Stimulated activated effector memory CD8-positive, alpha-beta T cell treated with anti-CD3 and anti-CD28 coated beads, Interleukin-12 subunit alpha, Interleukin-12 subunit beta, amount 100 ng/mL, for 72 hours (primary cell): ENCODE measurements around the gene GALNTL6.
"Not testable (repeated sequence)": the region's sequence is repeated elsewhere in the genome, so short reads cannot be mapped to it uniquely, and the experiment has no call there.

Source experiments
- ATAC-seq: fragments of 150-1000 bp; cut with Tn5 transposase; 2 replicates; pipeline ENCODE4 v1.10.0; 2021
- DNase-seq, 2 donors: peaks; one replicate each; pipeline ENCODE4 v3.0.0; 2021 to 2022; ENCODE audit warnings: low spot score in 2 of 2
- H3K27ac Mint-ChIP-seq: one replicate; pipeline ENCODE4 v1.8.0; 2022; ENCODE audit warnings: mild to moderate bottlenecking, mixed read lengths
- H3K36me3 Mint-ChIP-seq: one replicate; pipeline ENCODE4 v1.8.0; 2022; ENCODE audit warnings: mild to moderate bottlenecking, mixed read lengths
- H3K4me1 Mint-ChIP-seq: one replicate; pipeline ENCODE4 v1.8.0; 2022; ENCODE audit warnings: mixed read lengths
- H3K4me3 Mint-ChIP-seq: one replicate; pipeline ENCODE4 v1.8.0; 2022; ENCODE audit warnings: mild to moderate bottlenecking, mixed read lengths
- H3K9me3 Mint-ChIP-seq: one replicate; pipeline ENCODE4 v1.8.0; 2022; ENCODE audit warnings: mixed read lengths

The GALNTL6 gene

GRCh38 chr4:173037242-173037641 lies 1224.0 kb downstream of the GALNTL6 start:
- Mint-ChIP-seq H3K9me3 (no peaks in the 10 kb centered on the region), H3K27ac (no peak overlapping the region), H3K4me3 (no peak overlapping the region), H3K4me1 (no peaks in the 10 kb centered on the region), H3K36me3 (no peaks in the 10 kb centered on the region)
- ATAC-seq (no peak), DNase-seq (no peak)

DNA sequence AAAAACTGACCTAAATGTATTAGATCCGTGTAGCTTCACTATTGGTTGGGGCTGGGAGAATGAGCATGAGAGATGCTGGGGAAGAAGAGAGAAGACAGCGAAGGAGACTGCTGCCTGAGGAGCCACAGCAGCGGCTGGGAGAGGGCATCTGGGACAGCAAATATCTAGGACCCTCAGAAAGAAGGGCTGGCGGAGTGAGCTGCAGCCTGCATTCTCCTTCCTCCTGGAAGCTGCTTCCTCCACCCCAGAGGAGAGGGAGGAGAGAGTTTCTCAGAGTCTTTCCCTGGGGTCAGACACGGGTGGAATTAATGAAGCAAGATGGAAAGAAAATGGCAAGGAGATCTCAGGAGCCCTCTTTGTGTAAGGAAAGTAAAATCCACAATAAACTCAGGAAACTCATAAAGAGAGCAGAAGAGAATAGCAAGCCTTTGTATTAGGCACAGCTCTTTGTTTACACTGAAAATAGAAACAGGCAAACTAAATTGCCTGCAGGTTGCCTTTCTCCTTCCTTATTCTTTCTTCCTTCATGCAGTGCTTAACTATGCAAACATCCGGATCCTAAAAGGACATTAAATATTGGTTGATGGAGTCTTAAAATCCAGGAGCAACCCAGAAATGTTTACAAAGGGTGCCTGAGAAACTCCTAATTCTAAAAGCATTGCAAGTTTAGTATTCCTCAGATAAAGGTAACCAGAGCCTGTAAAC lies 1225.1 kb downstream of the GALNTL6 start:
- no peaks in the 10 kb centered on the region for H3K36me3 Mint-ChIP-seq

DNA sequence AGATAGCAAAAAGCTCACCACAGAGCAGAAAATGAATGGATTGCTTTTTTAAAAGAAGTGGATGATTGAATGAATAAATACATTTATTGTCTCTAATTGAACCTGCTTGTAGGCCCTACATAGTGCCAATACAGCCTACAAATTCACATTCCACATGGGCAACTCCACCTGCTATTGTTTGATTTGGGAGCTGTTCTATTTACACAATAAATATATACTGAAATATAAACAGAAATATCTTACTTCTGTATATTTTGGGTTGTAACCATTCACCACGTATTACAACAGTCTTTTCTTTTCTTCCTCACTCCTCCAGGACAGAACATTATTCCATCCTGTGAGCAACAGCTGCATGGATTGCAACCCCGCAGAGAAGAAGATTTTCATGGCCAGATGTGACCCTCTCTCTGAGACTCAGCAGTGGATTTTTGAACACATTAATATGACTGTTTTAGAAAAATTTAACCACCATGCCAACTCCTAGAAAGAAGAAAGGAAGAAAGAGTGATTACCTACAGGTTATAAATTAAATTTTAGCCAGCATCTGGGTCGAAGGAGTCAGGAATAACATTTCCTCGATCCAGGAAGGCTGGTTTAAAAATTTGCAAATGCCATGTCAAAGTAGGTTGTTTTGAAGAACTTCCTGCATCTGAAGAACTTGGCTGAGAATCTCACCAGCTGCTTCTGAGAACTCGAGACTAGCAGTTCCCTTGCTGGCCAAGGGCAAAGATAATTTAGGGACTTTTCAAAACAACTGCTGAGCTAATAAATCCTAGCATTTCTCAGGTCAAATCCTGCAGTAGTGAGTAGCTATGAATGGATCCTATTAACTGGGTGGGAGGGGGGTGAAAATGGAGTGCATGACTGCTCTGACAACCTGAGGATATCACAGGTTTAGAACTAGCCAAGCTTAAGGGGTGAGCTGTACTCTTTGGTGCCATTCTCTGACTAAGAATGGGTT lies 1226.7 kb downstream of the GALNTL6 start:
- Mint-ChIP-seq H3K36me3 (no peaks in the 10 kb centered on the region), H3K4me1 (no peaks in the 10 kb centered on the region), H3K9me3 (no peaks in the 10 kb centered on the region), H3K27ac (no peak overlapping the region), H3K4me3 (no peak overlapping the region)
- ATAC-seq (no peak), DNase-seq (no peak)

More for the DNA sequence above, 1225.1 kb downstream of the GALNTL6 start:
- Mint-ChIP-seq H3K27ac (no peak overlapping the region), H3K4me3 (no peak overlapping the region), H3K4me1 (no peaks in the 10 kb centered on the region), H3K9me3 (no peaks in the 10 kb centered on the region)
- DNase-seq, result no peak
- no peak for ATAC-seq

- no peaks in the 10 kb centered on the region for H3K9me3 Mint-ChIP-seq
- no peaks in the 10 kb centered on the region for H3K4me1 Mint-ChIP-seq
- H3K4me3 Mint-ChIP-seq, result no peak overlapping the region
- H3K36me3 Mint-ChIP-seq, result no peaks in the 10 kb centered on the region
- no peak for ATAC-seq
- DNase-seq, result no peak
- H3K27ac Mint-ChIP-seq, result no peak overlapping the region
Observed at GRCh38 chr4:173041482-173041881, 1228.3 kb downstream of the GALNTL6 start.

DNA sequence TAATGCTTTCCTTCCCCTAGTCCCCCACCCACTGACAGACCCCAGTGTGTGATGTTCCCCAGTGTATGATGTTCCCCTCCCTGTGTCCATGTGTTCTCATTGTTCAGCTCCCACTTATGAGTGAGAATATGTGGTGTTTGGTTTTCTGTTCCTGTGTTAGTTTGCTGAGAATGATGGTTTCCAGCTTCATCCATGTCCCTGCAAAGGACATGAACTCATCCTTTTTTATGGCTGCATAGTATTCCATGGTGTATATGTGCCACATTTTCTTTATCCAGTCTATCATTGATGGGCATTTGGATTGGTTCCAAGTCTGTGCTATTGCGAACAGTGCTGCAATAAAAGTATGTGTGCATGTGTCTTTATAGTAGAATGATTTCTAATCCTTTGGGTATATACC lies 1228.9 kb downstream of the GALNTL6 start:
- H3K27ac Mint-ChIP-seq, H3K4me3 Mint-ChIP-seq, H3K9me3 Mint-ChIP-seq, DNase-seq, H3K4me1 Mint-ChIP-seq, H3K36me3 Mint-ChIP-seq, ATAC-seq: not testable (repeated sequence)

GRCh38 chr4:173044340-173044739 lies 1231.1 kb downstream of the GALNTL6 start:
- Mint-ChIP-seq H3K27ac (no peak overlapping the region), H3K4me1 (no peaks in the 10 kb centered on the region), H3K36me3 (no peaks in the 10 kb centered on the region)

DNA sequence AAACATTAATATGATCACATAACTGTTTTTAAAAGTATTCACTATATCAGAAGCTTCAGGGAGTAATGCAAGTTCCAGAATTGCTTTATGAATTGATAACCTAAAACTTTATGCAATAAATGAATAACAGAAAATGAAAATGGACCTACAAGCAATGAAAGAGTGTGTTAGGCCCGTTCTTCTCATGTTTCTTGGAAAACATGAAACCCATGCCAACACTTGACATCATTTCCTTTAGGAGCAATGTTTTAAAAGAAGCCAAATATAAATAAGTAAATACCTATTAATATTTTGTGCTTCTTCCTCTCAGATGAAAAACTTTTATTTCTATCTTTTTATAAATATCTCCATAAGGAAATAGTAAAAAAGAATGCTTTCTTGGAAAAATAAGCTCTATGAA lies 1232.4 kb downstream of the GALNTL6 start:
- Mint-ChIP-seq H3K27ac (no peak overlapping the region), H3K4me3 (no peak overlapping the region), H3K4me1 (no peaks in the 10 kb centered on the region), H3K9me3 (no peaks in the 10 kb centered on the region), H3K36me3 (no peaks in the 10 kb centered on the region)
- ATAC-seq, result no peak
- DNase-seq, result no peak

More at GRCh38 chr4:173044340-173044739, 1231.1 kb downstream of the GALNTL6 start:
- no peak for ATAC-seq
- DNase-seq, result no peak
- H3K9me3 Mint-ChIP-seq, result no peaks in the 10 kb centered on the region
- H3K4me3 Mint-ChIP-seq, result no peak overlapping the region

- Mint-ChIP-seq H3K9me3 (no peaks in the 10 kb centered on the region), H3K4me1 (no peaks in the 10 kb centered on the region), H3K36me3 (no peaks in the 10 kb centered on the region), H3K27ac (no peak overlapping the region), H3K4me3 (no peak overlapping the region)
- ATAC-seq, result no peak
- no peak for DNase-seq
Observed at GRCh38 chr4:173046144-173046543, 1232.9 kb downstream of the GALNTL6 start.

DNA sequence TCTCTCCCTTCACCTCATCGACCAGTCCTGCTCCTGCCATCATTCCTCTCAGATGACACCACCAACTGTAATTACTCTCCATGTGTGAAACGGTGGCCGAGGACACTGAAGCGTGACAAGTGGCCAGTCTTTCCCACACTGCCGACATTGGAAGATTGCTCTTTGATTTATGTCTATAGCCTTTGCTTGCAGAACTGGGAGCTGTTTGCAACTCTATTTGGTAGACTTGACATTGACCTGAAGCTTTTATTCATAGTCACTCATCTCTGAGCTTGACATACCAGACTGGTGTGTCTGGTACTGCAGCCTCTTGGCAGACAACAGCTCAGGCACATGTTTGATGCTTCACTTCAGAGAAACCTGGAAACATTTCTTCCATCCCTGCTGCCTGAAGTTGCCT lies 1233.6 kb downstream of the GALNTL6 start:
- Mint-ChIP-seq H3K4me1 (no peaks in the 10 kb centered on the region), H3K36me3 (no peaks in the 10 kb centered on the region), H3K9me3 (no peaks in the 10 kb centered on the region), H3K4me3 (no peak overlapping the region), H3K27ac (no peak overlapping the region)
- DNase-seq (no peak), ATAC-seq (no peak)

DNA sequence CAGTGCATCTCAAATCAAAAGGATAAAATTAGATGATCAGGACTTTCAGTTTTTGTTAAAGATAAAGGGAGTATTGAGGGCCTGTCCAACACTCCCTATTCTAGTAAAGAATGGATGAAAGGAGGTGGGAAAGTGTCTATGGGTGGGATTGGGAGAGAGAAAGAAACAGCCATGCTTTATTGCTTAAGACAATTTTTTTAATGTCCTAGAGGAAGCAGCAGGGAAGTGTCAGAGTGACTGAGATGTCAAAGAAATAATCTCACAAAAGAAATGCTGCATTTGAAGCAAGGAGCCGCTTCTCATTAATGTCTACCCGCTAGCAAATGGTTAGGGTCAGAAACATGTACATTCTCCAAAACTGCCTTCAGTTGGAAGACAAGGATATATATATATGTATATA lies 1238.0 kb downstream of the GALNTL6 start:
- Mint-ChIP-seq H3K9me3 (no peaks in the 10 kb centered on the region), H3K27ac (no peak overlapping the region), H3K36me3 (no peaks in the 10 kb centered on the region), H3K4me3 (no peak overlapping the region), H3K4me1 (no peaks in the 10 kb centered on the region)
- DNase-seq (no peak), ATAC-seq (no peak)

DNA sequence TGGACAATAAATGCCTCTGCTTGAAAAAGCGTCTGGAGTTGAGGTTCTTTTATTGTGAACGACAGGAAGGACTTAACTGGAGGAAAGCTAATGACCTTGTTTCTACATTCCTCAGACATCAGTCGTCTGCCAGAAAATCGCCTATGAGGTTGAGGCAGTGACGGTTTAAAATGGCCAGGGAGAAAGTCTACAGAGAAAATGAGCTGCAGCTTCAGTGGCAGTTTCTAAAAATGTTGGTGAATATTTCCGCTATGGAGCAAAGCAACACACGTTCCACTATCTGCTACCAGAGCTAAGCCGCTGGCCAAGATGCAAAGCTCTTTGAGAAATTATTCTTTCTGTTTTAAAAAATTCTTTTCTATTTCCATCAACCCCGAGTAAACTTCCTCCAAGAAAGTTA lies 1238.5 kb downstream of the GALNTL6 start:
- H3K9me3 Mint-ChIP-seq, result no peaks in the 10 kb centered on the region
- no peaks in the 10 kb centered on the region for H3K4me1 Mint-ChIP-seq
- DNase-seq, result no peak
- H3K36me3 Mint-ChIP-seq, result no peaks in the 10 kb centered on the region
- no peak overlapping the region for H3K27ac Mint-ChIP-seq
- H3K4me3 Mint-ChIP-seq, result no peak overlapping the region
- ATAC-seq, result no peak

DNA sequence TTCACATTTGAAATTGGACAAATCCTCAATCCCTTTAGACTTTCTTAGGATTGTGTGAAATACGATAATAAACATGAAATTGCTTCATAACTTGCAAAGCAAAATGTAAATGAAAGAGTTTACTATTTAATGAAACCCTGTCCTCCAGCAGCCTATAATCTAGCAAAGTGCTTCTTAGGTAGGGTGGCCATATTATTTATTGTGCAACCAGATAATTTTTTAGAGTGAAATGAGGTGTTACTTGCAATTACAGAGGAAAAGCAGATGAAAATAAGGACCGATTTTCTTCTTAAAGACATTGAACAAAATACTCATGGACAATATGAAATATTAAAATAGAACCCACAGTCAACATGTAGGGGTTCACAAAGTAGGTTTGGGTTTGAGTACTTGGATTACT lies 1239.2 kb downstream of the GALNTL6 start:
- H3K27ac Mint-ChIP-seq, result no peak overlapping the region
- no peaks in the 10 kb centered on the region for H3K36me3 Mint-ChIP-seq
- ATAC-seq (no peak), DNase-seq (no peak)
- no peaks in the 10 kb centered on the region for H3K4me1 Mint-ChIP-seq
- H3K4me3 Mint-ChIP-seq, result no peak overlapping the region
- no peaks in the 10 kb centered on the region for H3K9me3 Mint-ChIP-seq

- DNase-seq, result no peak
- Mint-ChIP-seq H3K9me3 (no peaks in the 10 kb centered on the region), H3K27ac (no peak overlapping the region), H3K36me3 (no peaks in the 10 kb centered on the region), H3K4me3 (no peak overlapping the region), H3K4me1 (no peaks in the 10 kb centered on the region)
- no peak for ATAC-seq
Observed at GRCh38 chr4:173056271-173056670, 1243.1 kb downstream of the GALNTL6 start.

DNA sequence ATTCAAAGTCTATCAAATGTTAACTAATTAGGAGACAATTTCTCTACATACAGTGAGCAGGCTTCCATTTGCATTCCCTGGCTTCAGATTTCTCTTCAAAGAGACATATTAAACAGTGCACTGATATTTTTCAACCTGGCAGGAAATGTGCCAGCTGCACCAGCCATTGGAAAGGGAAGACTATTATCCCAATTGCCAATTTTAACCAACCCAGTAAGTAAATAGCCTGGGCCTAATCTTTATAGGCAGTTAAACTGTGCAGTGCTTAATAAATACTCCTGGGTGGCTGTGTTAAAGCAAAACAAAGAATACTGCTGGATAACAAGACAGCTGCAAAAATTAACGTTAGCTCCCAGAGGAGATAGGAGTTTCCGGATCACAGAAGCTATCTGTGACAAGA lies 1243.5 kb downstream of the GALNTL6 start:
- DNase-seq (no peak), ATAC-seq (no peak)
- Mint-ChIP-seq H3K36me3 (no peaks in the 10 kb centered on the region), H3K9me3 (no peaks in the 10 kb centered on the region), H3K4me3 (no peak overlapping the region), H3K27ac (no peak overlapping the region), H3K4me1 (no peaks in the 10 kb centered on the region)

DNA sequence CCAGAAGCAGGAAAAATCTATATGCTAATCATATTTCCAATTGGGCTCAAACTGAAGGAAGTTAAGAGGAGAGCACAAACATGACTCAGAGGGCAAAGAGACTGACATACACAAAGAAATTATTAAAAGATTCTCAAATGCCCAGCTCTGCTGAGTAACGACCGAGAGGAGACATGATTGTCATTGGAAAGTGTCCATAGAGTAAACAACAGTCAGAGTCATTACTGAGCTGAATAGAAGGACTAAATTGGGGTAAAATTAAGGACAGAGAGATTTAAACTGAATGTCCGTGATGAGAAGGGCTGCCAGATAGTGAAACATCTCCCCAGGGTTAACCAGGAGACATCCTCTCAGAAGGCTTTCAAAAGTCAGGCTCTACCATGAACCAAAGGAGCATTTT lies 1244.2 kb downstream of the GALNTL6 start:
- Mint-ChIP-seq H3K9me3 (no peaks in the 10 kb centered on the region), H3K27ac (no peak overlapping the region), H3K4me3 (no peak overlapping the region)

DNA sequence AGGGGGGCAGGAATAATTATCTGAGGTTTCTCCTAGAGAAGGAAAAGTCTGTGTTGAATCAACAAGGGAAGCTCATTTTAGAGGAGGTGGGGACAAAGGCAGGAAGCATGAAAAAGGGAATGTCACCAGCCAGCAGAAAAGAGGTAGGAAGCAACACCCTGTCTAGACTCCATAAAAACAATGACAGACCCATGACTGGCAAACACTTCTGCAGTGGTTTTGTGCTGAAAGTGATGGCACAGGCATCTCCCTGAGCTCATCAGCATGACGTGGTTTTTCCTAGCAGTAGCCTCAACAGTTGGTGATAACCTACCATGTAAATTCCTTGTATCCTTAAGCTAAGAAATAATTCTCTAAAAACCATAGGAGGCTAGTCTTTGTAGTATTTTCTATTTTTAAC lies 1244.7 kb downstream of the GALNTL6 start:
- no peaks in the 10 kb centered on the region for H3K36me3 Mint-ChIP-seq
- ATAC-seq, result no peak
- no peak for DNase-seq
- no peak overlapping the region for H3K4me3 Mint-ChIP-seq
- H3K27ac Mint-ChIP-seq, result no peak overlapping the region
- H3K4me1 Mint-ChIP-seq, result no peaks in the 10 kb centered on the region
- no peaks in the 10 kb centered on the region for H3K9me3 Mint-ChIP-seq

More for the DNA sequence above, 1244.2 kb downstream of the GALNTL6 start:
- DNase-seq (no peak), ATAC-seq (no peak)
- Mint-ChIP-seq H3K4me1 (no peaks in the 10 kb centered on the region), H3K36me3 (no peaks in the 10 kb centered on the region)
